ENCODE data around the gene ZNF70. TPM values are rescaled to one million over a fixed set of nuclear protein-coding genes. Genes with fewer than 3 reads are reported as not detected.

Gene ZNF70
- total and polyA plus RNA-seq, 2 donors (not counting 1 experiment from before 2014, with no cell fraction given) = 2.1 to 8.3 TPM

- no peaks in the 10 kb centered on the region for H4K20me1 ChIP-seq (ENCODE audit: control insufficient read depth, insufficient read depth, low read length, poor library complexity, severe bottlenecking)
- TF ChIP-seq EZH2 (IDR thresholded peaks at IDR 0.05; ENCODE audit: borderline replicate concordance, insufficient read depth, low read depth, low read length, poor library complexity, severe bottlenecking) (no peak), CTCF (IDR thresholded peaks at IDR 0.05) (no peak)
- WGBS (ENCODE audit: insufficient coverage) = 100% methylated on average over 1 of the region's 2 CpGs
- no peak overlapping the region for H3K27ac ChIP-seq (ENCODE audit: low read length in 2 of 2)
- no peaks in the 10 kb centered on the region for H3K36me3 ChIP-seq (replicated peaks in 1 of 2; ENCODE audit: control extremely low read depth in 1 of 2, control insufficient read depth in 1 of 2, extremely low read depth in 1 of 2, insufficient read depth in 2 of 2, low read length in 1 of 2)
- DNase-seq (no peak), ATAC-seq (ENCODE audit: low read depth) (no peak)
- H3K79me2 ChIP-seq (ENCODE audit: control insufficient read depth, insufficient read depth, low read length) = no peaks in the 10 kb centered on the region
- intact Hi-C loops (cut with micrococcal nuclease) = no loop called here
- H3K4me2 ChIP-seq (replicated peaks; ENCODE audit: low read depth, low read length, poor library complexity, severe bottlenecking) = no peak overlapping the region
- ChIA-PET POLR2A (no interaction called here), CTCF (no interaction called here)
- no peaks in the 10 kb centered on the region for H3K4me1 ChIP-seq (ENCODE audit: control insufficient read depth in 2 of 2, insufficient read depth in 2 of 2, low read length in 2 of 2)
- H3K9ac ChIP-seq (ENCODE audit: low read length) = no peak overlapping the region
- no peak overlapping the region for H3K4me3 ChIP-seq (ENCODE audit: control extremely low read depth in 1 of 5, extremely low read depth in 1 of 5, insufficient read depth in 1 of 5, low read depth in 2 of 5, low read length in 4 of 5)
- no peaks in the 10 kb centered on the region for H3K9me3 ChIP-seq (ENCODE audit: control extremely low read depth in 1 of 3, control insufficient read depth in 2 of 3, insufficient read depth in 1 of 3, low read length in 2 of 3)
- H3K27me3 Mint-ChIP-seq = peaks cover 8% of the 10 kb centered on the region
- no peak overlapping the region for H3K27ac Mint-ChIP-seq
- H2AFZ ChIP-seq (ENCODE audit: insufficient read depth, low read depth, low read length, poor library complexity, severe bottlenecking) = no peak overlapping the region
- peaks cover 2% of the 10 kb centered on the region for H3K4me1 Mint-ChIP-seq
- H3K9me3 Mint-ChIP-seq (ENCODE audit: insufficient read depth) = no peaks in the 10 kb centered on the region
- no peaks in the 10 kb centered on the region for H3K27me3 ChIP-seq (replicated peaks in 1 of 4; ENCODE audit: control extremely low read depth in 1 of 4, control insufficient read depth in 3 of 4, insufficient read depth in 4 of 4, low read length in 3 of 4)
- no peak overlapping the region for H3K4me3 Mint-ChIP-seq
Observed at GRCh38 chr22:23722724-23723123, 28.2 kb downstream of the ZNF70 start.

- H3K4me1 Mint-ChIP-seq = peaks cover 7% of the 10 kb centered on the region
- no peak overlapping the region for H3K27ac Mint-ChIP-seq
- H3K79me2 ChIP-seq (ENCODE audit: control insufficient read depth, insufficient read depth, low read length) = peaks cover 5% of the 10 kb centered on the region
- ATAC-seq (ENCODE audit: low read depth) = no peak
- DNase-seq = no peak
- H2AFZ ChIP-seq (ENCODE audit: insufficient read depth, low read depth, low read length, poor library complexity, severe bottlenecking) = no peak overlapping the region
- H3K4me1 ChIP-seq (ENCODE audit: control insufficient read depth in 2 of 2, insufficient read depth in 2 of 2, low read length in 2 of 2) = peaks cover 4 to 5% of the 10 kb centered on the region in 2 donors
- no peaks in the 10 kb centered on the region for H4K20me1 ChIP-seq (ENCODE audit: control insufficient read depth, insufficient read depth, low read length, poor library complexity, severe bottlenecking)
- no peak overlapping the region for H3K9ac ChIP-seq (ENCODE audit: low read length)
- no peak overlapping the region for H3K27ac ChIP-seq (ENCODE audit: low read length in 2 of 2)
- H3K27me3 Mint-ChIP-seq = peaks cover 8% of the 10 kb centered on the region
- no peaks in the 10 kb centered on the region for H3K9me3 Mint-ChIP-seq (ENCODE audit: insufficient read depth)
- CTCF ChIA-PET = no interaction called here
- no peaks in the 10 kb centered on the region for H3K9me3 ChIP-seq (ENCODE audit: control extremely low read depth in 1 of 3, control insufficient read depth in 2 of 3, insufficient read depth in 1 of 3, low read length in 2 of 3)
- TF ChIP-seq CTCF (IDR thresholded peaks at IDR 0.05) = no peak
- TF ChIP-seq EZH2 (IDR thresholded peaks at IDR 0.05; ENCODE audit: borderline replicate concordance, insufficient read depth, low read depth, low read length, poor library complexity, severe bottlenecking) = no peak
- H3K4me2 ChIP-seq (replicated peaks; ENCODE audit: low read depth, low read length, poor library complexity, severe bottlenecking) = no peak overlapping the region
- intact Hi-C loops (cut with micrococcal nuclease) = no loop called here
- POLR2A ChIA-PET = no interaction called here
- no peak overlapping the region for H3K4me3 ChIP-seq (ENCODE audit: control extremely low read depth in 1 of 5, extremely low read depth in 1 of 5, insufficient read depth in 1 of 5, low read depth in 2 of 5, low read length in 4 of 5)
- no peaks in the 10 kb centered on the region for H3K27me3 ChIP-seq (replicated peaks in 1 of 4; ENCODE audit: control extremely low read depth in 1 of 4, control insufficient read depth in 3 of 4, insufficient read depth in 4 of 4, low read length in 3 of 4)
- no peak overlapping the region for H3K4me3 Mint-ChIP-seq
- H3K36me3 ChIP-seq (replicated peaks in 1 of 2; ENCODE audit: control extremely low read depth in 1 of 2, control insufficient read depth in 1 of 2, extremely low read depth in 1 of 2, insufficient read depth in 2 of 2, low read length in 1 of 2) = no peaks in the 10 kb centered on the region
- 100% methylated on average over 2 of the region's 4 CpGs for WGBS (ENCODE audit: insufficient coverage)
Observed at GRCh38 chr22:23722160-23722559, 28.8 kb downstream of the ZNF70 start.

Measured in B cell (primary cell).